Activated CD8-positive, alpha-beta T cell treated with anti-CD3 and anti-CD28 coated beads for 36 hours (primary cell): Measurements from ENCODE around the gene TCP10L. TPM values are rescaled to one million over a fixed set of nuclear protein-coding genes. Genes with fewer than 3 reads are reported as not detected.
A peak's percentile ranks its signal among the peaks of the same experiment; 100 is the strongest.
"Not testable (repeated sequence)": the region's sequence is repeated elsewhere in the genome, so short reads cannot be mapped to it uniquely, and the experiment has no call there.

Experiments
- ATAC-seq: fragments of 200-7000 bp; cut with Tn5 transposase; one replicate; pipeline ENCODE4 v1.10.0; 2021; ENCODE audit warnings: mild to moderate bottlenecking, moderate library complexity
- CTCF ChIA-PET: fragments of 350-600 bp; sonication (Branson Sonifier 250); formaldehyde crosslinking; loops from one replicate; lab custom pipeline; 2021; ENCODE audit warnings: antibody characterized with exemption; lab: Charles Lee
- POLR2A ChIA-PET: fragments of 350-600 bp; sonication (Branson Sonifier 250); formaldehyde crosslinking; loops from one replicate; lab custom pipeline; 2021; ENCODE audit warnings: antibody characterized with exemption; lab: Charles Lee
- DNase-seq: peaks from one replicate; pipeline ENCODE4 v3.0.0-alpha.2; 2020
- H3K27ac Mint-ChIP-seq: one replicate; pipeline ENCODE4 v1.8.0; 2021; ENCODE audit warnings: mild to moderate bottlenecking, mixed read lengths
- H3K27me3 Mint-ChIP-seq: one replicate; pipeline ENCODE4 v1.8.0; 2021; ENCODE audit warnings: mixed read lengths
- H3K36me3 Mint-ChIP-seq: one replicate; pipeline ENCODE4 v1.8.0; 2021; ENCODE audit warnings: low read depth, mixed read lengths
- H3K4me1 Mint-ChIP-seq: one replicate; pipeline ENCODE4 v1.8.0; 2021; ENCODE audit warnings: low read depth, mixed read lengths
- H3K4me3 Mint-ChIP-seq: one replicate; pipeline ENCODE4 v1.8.0; 2021; ENCODE audit warnings: mild to moderate bottlenecking, moderate library complexity, mixed read lengths
- H3K9me3 Mint-ChIP-seq: one replicate; pipeline ENCODE4 v1.8.0; 2021; ENCODE audit warnings: mixed read lengths
- intact Hi-C: fragments of 100-400 bp; cut with micrococcal nuclease; formaldehyde crosslinking; loops from one replicate; pipeline ENCODE4 v1.10.0; 2022
- total RNA-seq, 2 experiments: library from RNA; stranded (reverse); gene quantifications; one replicate each; pipeline ENCODE4 v1.2.3, GENCODE V29; 2021
- TF ChIP-seq, protein P1 (sequence below): fragments of 200-600 bp; IDR thresholded peaks from one replicate; pipeline ENCODE4 v1.8.0; 2022; ENCODE audit warnings: antibody characterized with exemption, mild to moderate bottlenecking

Gene TCP10L
- total RNA-seq, 2 experiments from 2014 or later: 0.31 to 0.63 TPM

DNA sequence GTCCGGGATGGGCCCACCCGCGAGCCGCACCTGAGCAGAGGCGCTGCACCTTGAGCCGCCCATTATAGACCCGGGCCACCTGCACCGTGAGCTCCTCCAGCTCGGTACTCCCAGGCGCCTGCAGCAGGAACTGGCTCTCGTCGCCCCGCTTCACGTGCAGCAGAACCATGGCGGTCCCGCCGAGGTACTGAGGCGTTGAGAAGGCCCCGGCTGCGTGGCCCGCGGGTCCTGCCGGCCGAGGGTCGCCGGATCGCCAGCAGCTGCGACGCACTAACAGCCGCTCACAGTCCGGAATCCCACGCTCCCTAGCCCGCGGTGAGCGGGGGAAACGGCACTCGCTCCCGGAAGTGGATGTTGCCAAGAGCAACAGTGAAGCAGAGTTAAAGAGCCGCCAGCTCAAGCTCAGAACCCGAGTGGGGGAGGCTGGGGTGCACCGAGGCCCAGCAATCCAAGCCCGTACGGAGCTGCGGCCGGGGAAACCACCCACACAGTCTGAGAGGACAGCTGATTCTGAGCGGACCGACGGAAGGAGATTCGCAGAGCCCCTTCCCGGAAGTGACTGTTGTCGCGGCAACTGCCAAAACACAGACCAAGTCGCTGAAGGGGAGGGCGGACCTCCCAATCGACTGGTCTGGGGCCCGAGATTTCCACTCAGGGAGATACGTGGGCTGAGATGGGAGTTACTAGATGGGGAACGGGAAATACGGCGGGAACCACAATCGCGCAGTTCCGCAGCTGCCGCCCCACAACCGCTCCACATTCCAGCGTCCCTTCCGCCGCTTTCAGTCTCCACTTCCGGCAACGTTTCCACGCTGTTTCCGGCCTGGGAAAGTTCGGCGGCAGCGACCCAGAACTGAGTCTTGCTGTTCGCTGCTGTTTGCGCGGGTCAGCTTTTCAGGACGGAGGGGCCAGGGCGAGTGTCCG, 27.0 kb upstream of the TCP10L start, which contains the start of gene CFAP298:
CFAP298 (minus strand) TSS at position 303 of the 924 bp plus-strand sequence; CDS start at position 169, 134 bp downstream.
- Mint-ChIP-seq H3K9me3 (no peaks in the 10 kb centered on the region), H3K4me1 (peaks cover 10% of the 10 kb centered on the region), H3K36me3 (peaks cover 14% of the 10 kb centered on the region), H3K4me3 (peak within 1 kb of the TSS; percentile 99), H3K27ac (peak within 1 kb of the TSS; percentile 81), H3K27me3 (no peaks in the 10 kb centered on the region)
- intact Hi-C loops: no loop called here
- ChIA-PET POLR2A (interaction anchor here (0.6 to 1.9 kb wide), 7 partner anchors 16 to 333 kb away, joined by 3 to 8 read pairs (median 3); partner anchors contain the start of genes EVA1C and MIS18A), CTCF (interaction anchor here (0.6 to 5.4 kb wide), 9 partner anchors 12 to 243 kb away, joined by 3 to 67 read pairs (median 3); partner anchors contain the start of gene URB1)
- ATAC-seq (peak; percentile 92), DNase-seq (peak; percentile 93)
- TF ChIP-seq, protein P1, sequence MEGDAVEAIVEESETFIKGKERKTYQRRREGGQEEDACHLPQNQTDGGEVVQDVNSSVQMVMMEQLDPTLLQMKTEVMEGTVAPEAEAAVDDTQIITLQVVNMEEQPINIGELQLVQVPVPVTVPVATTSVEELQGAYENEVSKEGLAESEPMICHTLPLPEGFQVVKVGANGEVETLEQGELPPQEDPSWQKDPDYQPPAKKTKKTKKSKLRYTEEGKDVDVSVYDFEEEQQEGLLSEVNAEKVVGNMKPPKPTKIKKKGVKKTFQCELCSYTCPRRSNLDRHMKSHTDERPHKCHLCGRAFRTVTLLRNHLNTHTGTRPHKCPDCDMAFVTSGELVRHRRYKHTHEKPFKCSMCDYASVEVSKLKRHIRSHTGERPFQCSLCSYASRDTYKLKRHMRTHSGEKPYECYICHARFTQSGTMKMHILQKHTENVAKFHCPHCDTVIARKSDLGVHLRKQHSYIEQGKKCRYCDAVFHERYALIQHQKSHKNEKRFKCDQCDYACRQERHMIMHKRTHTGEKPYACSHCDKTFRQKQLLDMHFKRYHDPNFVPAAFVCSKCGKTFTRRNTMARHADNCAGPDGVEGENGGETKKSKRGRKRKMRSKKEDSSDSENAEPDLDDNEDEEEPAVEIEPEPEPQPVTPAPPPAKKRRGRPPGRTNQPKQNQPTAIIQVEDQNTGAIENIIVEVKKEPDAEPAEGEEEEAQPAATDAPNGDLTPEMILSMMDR: no peak

DNA sequence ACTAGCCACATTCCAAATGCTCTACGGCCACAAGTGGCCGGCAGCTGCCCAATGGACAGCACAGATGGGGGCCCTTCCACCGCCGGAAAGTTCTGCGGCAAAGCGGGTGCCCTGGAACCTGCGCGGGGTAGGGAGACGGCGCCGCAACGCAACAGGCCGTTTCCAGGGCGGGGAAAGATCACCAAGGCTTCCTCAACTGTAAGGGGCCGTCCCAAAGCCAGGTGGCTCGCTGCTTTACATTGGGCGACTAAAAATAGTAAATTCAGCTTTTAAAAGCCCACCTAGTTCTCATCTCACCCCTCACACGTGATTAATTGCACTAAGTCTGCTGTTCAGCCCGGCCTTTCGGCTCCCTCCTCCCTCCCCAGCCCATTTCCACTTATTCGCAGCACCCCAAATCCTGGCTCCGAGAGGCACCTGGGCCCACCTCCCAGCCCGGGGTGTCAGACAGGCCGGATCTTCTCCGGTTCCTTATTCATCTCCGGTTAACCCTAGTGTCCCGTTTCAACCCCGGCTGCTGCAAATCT, 26.2 kb upstream of the TCP10L start:
- Mint-ChIP-seq H3K27me3 (no peaks in the 10 kb centered on the region), H3K4me3 (peak overlapping the region; percentile 99), H3K36me3 (peaks cover 14% of the 10 kb centered on the region), H3K4me1 (peaks cover 10% of the 10 kb centered on the region), H3K9me3 (no peaks in the 10 kb centered on the region), H3K27ac (peak overlapping the region; percentile 81)
- ATAC-seq (peak; percentile 28), DNase-seq (peak; percentile 61)
- CTCF ChIA-PET: interaction anchor here (0.9 to 5.4 kb wide), 5 partner anchors 12 to 219 kb away, joined by 3 to 67 read pairs (median 4); no protein-coding TSS in a partner anchor
- TF ChIP-seq, protein P1: no peak
- POLR2A ChIA-PET: interaction anchor here (1.2 to 1.9 kb wide), 3 partner anchors 197 to 332 kb away, joined by 3 to 8 read pairs (median 8); partner anchors contain the start of genes EVA1C and MIS18A
- intact Hi-C loops: no loop called here

DNA sequence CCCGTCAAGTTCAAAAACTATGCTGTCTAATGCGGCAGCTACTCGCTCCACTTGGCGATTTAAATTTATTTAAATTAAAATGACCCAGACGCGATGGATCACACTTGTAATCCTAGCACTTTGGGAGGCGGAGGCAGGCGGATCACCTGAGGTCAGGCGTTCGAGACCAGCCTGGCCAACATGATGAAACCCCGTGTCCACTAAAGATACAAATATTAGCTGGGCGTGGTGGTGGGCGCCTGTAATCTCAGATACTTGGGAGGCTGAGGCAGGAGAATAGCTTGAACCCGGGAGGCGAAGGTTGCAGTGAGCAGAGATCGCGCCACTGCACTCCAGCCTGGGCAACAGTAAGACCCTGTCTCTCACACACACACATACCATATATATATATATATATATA, 25.6 kb upstream of the TCP10L start:
- Mint-ChIP-seq H3K4me1 (peaks cover 11% of the 10 kb centered on the region), H3K4me3 (peak overlapping the region; percentile 99), H3K36me3 (peaks cover 20% of the 10 kb centered on the region)
- ATAC-seq, H3K27me3 Mint-ChIP-seq, H3K27ac Mint-ChIP-seq, intact Hi-C loops, DNase-seq, H3K9me3 Mint-ChIP-seq: not testable (repeated sequence)
- POLR2A ChIA-PET: interaction anchor here (1.2 to 1.9 kb wide), 2 partner anchors 197 to 332 kb away, joined by 3 to 8 read pairs; partner anchors contain the start of gene MIS18A
- CTCF ChIA-PET: interaction anchor here (5.4 kb wide), 1 partner anchor 11 kb away, joined by 67 read pairs; no protein-coding TSS in a partner anchor

DNA sequence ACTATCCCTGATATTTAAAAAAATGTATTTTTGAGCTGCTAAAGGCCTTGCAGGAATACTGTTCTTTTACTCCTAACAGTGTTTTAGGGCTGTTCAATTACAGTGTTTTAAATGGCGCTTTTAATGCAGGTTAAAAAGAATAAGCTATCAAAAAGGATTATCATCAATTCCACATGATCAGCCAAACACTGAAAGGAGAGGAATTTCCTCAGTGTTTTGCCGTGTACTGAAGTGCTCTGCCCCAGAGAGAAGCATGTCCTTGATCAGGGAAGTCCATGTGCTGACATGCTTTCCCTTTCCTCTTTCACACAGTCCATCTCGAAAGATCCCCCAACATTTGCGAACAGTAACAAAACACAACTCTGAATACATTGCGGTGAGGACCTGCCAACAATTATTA, 23.5 kb upstream of the TCP10L start:
- ChIA-PET CTCF (interaction anchor here (0.6 to 5.4 kb wide), 3 partner anchors 9 to 206 kb away, joined by 3 to 67 read pairs (median 3); no protein-coding TSS in a partner anchor), POLR2A (no interaction called here)
- intact Hi-C loops: no loop called here
- TF ChIP-seq, protein P1: no peak
- Mint-ChIP-seq H3K4me1 (peaks cover 11% of the 10 kb centered on the region), H3K27ac (no peak overlapping the region), H3K36me3 (peaks cover 33% of the 10 kb centered on the region), H3K4me3 (no peak overlapping the region), H3K27me3 (no peaks in the 10 kb centered on the region), H3K9me3 (no peaks in the 10 kb centered on the region)
- ATAC-seq (no peak), DNase-seq (no peak)

DNA sequence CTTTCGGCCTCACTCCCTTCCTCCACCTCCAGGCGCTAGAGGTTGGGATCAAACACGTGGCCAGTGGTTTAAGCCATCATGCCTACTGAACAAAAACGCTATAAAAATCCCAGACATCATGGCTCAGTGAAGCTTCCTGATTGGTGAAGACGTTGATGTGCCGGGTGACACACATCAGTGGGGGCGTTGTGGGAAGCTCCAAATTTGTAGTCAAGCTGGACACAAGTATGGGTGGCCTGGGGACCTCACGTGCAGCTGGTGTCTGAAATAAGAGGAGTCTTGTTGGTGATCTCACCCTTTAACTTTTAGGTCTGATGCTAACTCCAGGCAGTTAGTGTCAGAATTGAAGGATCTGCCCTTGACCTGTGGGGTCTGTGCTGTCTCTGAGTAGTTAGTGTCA, 20.1 kb upstream of the TCP10L start:
- Mint-ChIP-seq H3K36me3 (peaks cover 40% of the 10 kb centered on the region), H3K4me1 (peaks cover 11% of the 10 kb centered on the region), H3K9me3 (no peaks in the 10 kb centered on the region), H3K4me3 (no peak overlapping the region), H3K27ac (no peak overlapping the region), H3K27me3 (no peaks in the 10 kb centered on the region)
- DNase-seq (no peak), ATAC-seq (no peak)
- TF ChIP-seq, protein P1: no peak
- intact Hi-C loops: no loop called here
- ChIA-PET POLR2A (interaction anchor here (1.2 kb wide), 1 partner anchor 203 kb away, joined by 4 read pairs; no protein-coding TSS in a partner anchor), CTCF (interaction anchor here (0.9 to 1.2 kb wide), 4 partner anchors 28 to 202 kb away, joined by 3 to 4 read pairs (median 3); no protein-coding TSS in a partner anchor)
